H9 (cell line): ENCODE results near the gene GAK. TPM values are rescaled to one million over a fixed set of nuclear protein-coding genes. Genes with fewer than 3 reads are reported as not detected.

ENCODE experiments used
- DNase-seq: peaks from one replicate; pipeline ENCODE4 v3.0.0-alpha.2; 2017
- H2AFZ ChIP-seq: one replicate; pipeline ENCODE4 v1.6.1; 2013; ENCODE audit warnings: mild to moderate bottlenecking, low read length, control low read depth, moderate library complexity
- H2AK5ac ChIP-seq: 2 replicates; pipeline ENCODE4 v1.6.1; 2013; ENCODE audit warnings: low read length, control low read depth, mixed read lengths; ENCODE audit not compliant: insufficient read length
- H2BK120ac ChIP-seq: one replicate; pipeline ENCODE4 v1.6.1; 2013; ENCODE audit warnings: low read depth, mild to moderate bottlenecking, low read length, control low read depth, inconsistent platforms; ENCODE audit not compliant: poor library complexity, severe bottlenecking
- H2BK12ac ChIP-seq: 2 replicates; pipeline ENCODE4 v1.6.1; 2013; ENCODE audit warnings: low read length, control low read depth, mixed read lengths, low read depth; ENCODE audit not compliant: insufficient read length
- H2BK15ac ChIP-seq: 2 replicates; pipeline ENCODE4 v1.6.1; 2013; ENCODE audit warnings: low read depth, low read length, control low read depth
- H2BK20ac ChIP-seq: one replicate; pipeline ENCODE4 v1.6.1; 2013; ENCODE audit warnings: low read depth, mild to moderate bottlenecking, low read length, control low read depth, inconsistent platforms; ENCODE audit not compliant: poor library complexity, severe bottlenecking
- H2BK5ac ChIP-seq: 2 replicates; pipeline ENCODE4 v1.6.1; 2013; ENCODE audit warnings: low read length, control low read depth, mixed read lengths; ENCODE audit not compliant: insufficient read length
- H3K14ac ChIP-seq: 2 replicates; pipeline ENCODE4 v1.6.1; 2013; ENCODE audit warnings: low read length, control low read depth; ENCODE audit not compliant: insufficient read depth
- H3K18ac ChIP-seq: 2 replicates; pipeline ENCODE4 v1.6.1; 2013; ENCODE audit warnings: low read depth, mild to moderate bottlenecking, mixed read lengths, low read length, control low read depth; ENCODE audit not compliant: insufficient read length
- H3K23ac ChIP-seq: 2 replicates; pipeline ENCODE4 v1.6.1; 2013; ENCODE audit warnings: low read length, control low read depth, mixed read lengths, low read depth; ENCODE audit not compliant: insufficient read length
- H3K23me2 ChIP-seq: 2 replicates; pipeline ENCODE4 v1.6.1; 2013; ENCODE audit warnings: low read depth, mild to moderate bottlenecking, mixed read lengths, low read length, control low read depth; ENCODE audit not compliant: insufficient read length, poor library complexity, severe bottlenecking
- H3K27ac ChIP-seq: 2 replicates; pipeline ENCODE4 v1.5.1; 2013; ENCODE audit warnings: low read length, control low read depth, mixed read lengths, low read depth; ENCODE audit not compliant: insufficient read length
- H3K27me3 ChIP-seq: 2 replicates; pipeline ENCODE4 v1.6.1; 2013; ENCODE audit warnings: low read length, control low read depth, inconsistent platforms; ENCODE audit not compliant: insufficient read depth
- H3K4ac ChIP-seq: 2 replicates; pipeline ENCODE4 v1.6.1; 2013; ENCODE audit warnings: low read depth, mild to moderate bottlenecking, control low read depth, inconsistent platforms, low read length, moderate library complexity
- H3K4me1 ChIP-seq: 2 replicates; pipeline ENCODE4 v1.6.1; 2013; ENCODE audit warnings: low read length, control low read depth, inconsistent platforms; ENCODE audit not compliant: insufficient read depth
- H3K4me2 ChIP-seq: 2 replicates; pipeline ENCODE4 v1.6.1; 2013; ENCODE audit warnings: low read length, control low read depth, mixed read lengths; ENCODE audit not compliant: insufficient read length, insufficient read depth
- H3K56ac ChIP-seq: 2 replicates; pipeline ENCODE4 v1.6.1; 2013; ENCODE audit warnings: low read depth, mild to moderate bottlenecking, mixed read lengths, low read length, control low read depth; ENCODE audit not compliant: insufficient read length
- H3K79me1 ChIP-seq: 2 replicates; pipeline ENCODE4 v1.6.1; 2013; ENCODE audit warnings: low read depth, mild to moderate bottlenecking, moderate library complexity, low read length, control low read depth, inconsistent platforms; ENCODE audit not compliant: insufficient read depth, poor library complexity, severe bottlenecking
- H3K79me2 ChIP-seq: 2 replicates; pipeline ENCODE4 v1.6.1; 2013; ENCODE audit warnings: low read length, control low read depth, inconsistent platforms; ENCODE audit not compliant: insufficient read depth
- H3K9ac ChIP-seq: 2 replicates; pipeline ENCODE4 v1.6.1; 2013; ENCODE audit warnings: low read length, control low read depth, mixed read lengths; ENCODE audit not compliant: insufficient read length; ENCODE audit errors: extremely low read depth
- H3K9me3 ChIP-seq: one replicate; pipeline ENCODE4 v1.6.1; 2013; ENCODE audit warnings: low read depth, low read length, inconsistent platforms; ENCODE audit not compliant: control insufficient read depth
- H3T11ph ChIP-seq: one replicate; pipeline ENCODE4 v1.6.1; 2013; ENCODE audit warnings: mild to moderate bottlenecking, low read length, control low read depth, inconsistent platforms
- H4K20me1 ChIP-seq: one replicate; pipeline ENCODE4 v1.6.1; 2013; ENCODE audit not compliant: control insufficient read depth, insufficient read length, insufficient read depth
- H4K5ac ChIP-seq: 2 replicates; pipeline ENCODE4 v1.6.1; 2013; ENCODE audit warnings: low read depth, mild to moderate bottlenecking, mixed read lengths, low read length, control low read depth; ENCODE audit not compliant: insufficient read length
- H4K8ac ChIP-seq: replicated peaks from 2 replicates; pipeline ENCODE4 v1.6.1; 2013; ENCODE audit warnings: low read length, control low read depth, mixed read lengths, low read depth; ENCODE audit not compliant: insufficient read length
- H4K91ac ChIP-seq: 2 replicates; pipeline ENCODE4 v1.6.1; 2013; ENCODE audit warnings: low read depth, mild to moderate bottlenecking, moderate library complexity, mixed read lengths, low read length, control low read depth; ENCODE audit not compliant: insufficient read length
- H3K27ac Mint-ChIP-seq, 3 experiments: 2 replicates in 2 of 3; 3 replicates in 1 of 3; pipeline ENCODE4 v1.8.0; 2020 to 2021; ENCODE audit warnings: mixed read lengths in 3 of 3, mild to moderate bottlenecking in 1 of 3, moderate library complexity in 1 of 3
- H3K27me3 Mint-ChIP-seq: 2 replicates; pipeline ENCODE4 v1.8.0; 2021; ENCODE audit warnings: low read depth, mild to moderate bottlenecking, moderate library complexity, mixed read lengths
- H3K36me3 Mint-ChIP-seq, 3 experiments: 2 replicates in 2 of 3; 3 replicates in 1 of 3; pipeline ENCODE4 v1.8.0; 2020 to 2021; ENCODE audit warnings: low read depth in 3 of 3, mixed read lengths in 3 of 3; ENCODE audit not compliant: insufficient read depth in 1 of 3
- H3K4me1 Mint-ChIP-seq, 2 experiments: 2 replicates each; pipeline ENCODE4 v1.8.0; 2020; ENCODE audit warnings: mixed read lengths in 2 of 2
- H3K4me3 Mint-ChIP-seq, 2 experiments: 2 replicates in 1 of 2; 3 replicates in 1 of 2; pipeline ENCODE4 v1.8.0; 2020 to 2021; ENCODE audit warnings: mild to moderate bottlenecking in 2 of 2, mixed read lengths in 2 of 2, moderate library complexity in 1 of 2
- H3K9me3 Mint-ChIP-seq, 2 experiments: 2 replicates in 1 of 2; 3 replicates in 1 of 2; pipeline ENCODE4 v1.8.0; 2020; ENCODE audit warnings: mild to moderate bottlenecking in 2 of 2, mixed read lengths in 2 of 2, moderate library complexity in 1 of 2
- WGBS: extraction: QIAGEN DNeasy Blood & Tissue Kit; methylation state at CpG from one replicate; pipeline ENCODE4 v1.1.7; 2013; ENCODE audit warnings: missing lambda C conversion rate, low lambda C conversion rate, mixed read lengths; ENCODE audit not compliant: insufficient read length; ENCODE audit errors: extremely low coverage; 5-methylcytosine and 5-hydroxymethylcytosine counted together
- total RNA-seq: library from RNA; stranded (reverse); gene quantifications from 2 replicates; pipeline ENCODE4 v1.2.1, GENCODE V29; 2021
- TF ChIP-seq, protein P1 (sequence below): fragments of 200-600 bp; sonication (generic); conservative IDR thresholded peaks from 3 replicates; pipeline ENCODE4 v1.8.0; 2021; ENCODE audit warnings: antibody characterized with exemption, mild to moderate bottlenecking

The GAK gene
- total RNA-seq, 1 experiment from 2014 or later, result 80.7 TPM

DNA sequence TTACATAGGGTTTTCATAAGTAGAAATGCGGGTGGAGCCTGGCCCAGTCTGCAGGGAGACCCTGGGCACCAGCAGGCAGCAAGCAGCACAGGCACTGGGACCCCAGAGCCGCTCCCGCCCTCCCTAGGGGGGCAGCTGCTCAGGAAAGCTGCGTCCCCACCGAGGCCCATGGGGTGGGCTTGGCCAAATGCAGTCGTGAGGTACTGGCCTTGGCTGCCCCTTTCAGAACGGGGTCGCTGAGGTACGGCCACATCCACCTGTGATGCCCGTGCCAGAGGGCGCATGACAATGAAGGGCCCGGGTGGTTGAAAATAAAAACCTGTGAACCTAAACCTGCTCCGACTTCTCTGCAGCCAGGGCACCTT is 16.8 kb upstream of the GAK start:
- Histone ChIP-seq H3K9ac (no peak overlapping the region), H2AK5ac (no peak overlapping the region), H3K4ac (no peak overlapping the region), H4K8ac (no peak overlapping the region), H3K79me2 (no peaks in the 10 kb centered on the region), H3K9me3 (no peaks in the 10 kb centered on the region), H2BK20ac (no peak overlapping the region), H3K4me2 (no peak overlapping the region), H3T11ph (no peak overlapping the region), H2BK120ac (no peak overlapping the region), H2BK15ac (no peak overlapping the region), H3K56ac (no peak overlapping the region), H2BK5ac (no peak overlapping the region), H4K5ac (no peak overlapping the region), H3K79me1 (no peaks in the 10 kb centered on the region), H3K27me3 (no peaks in the 10 kb centered on the region), H3K4me1 (no peaks in the 10 kb centered on the region; the same call in 1 of the 2 replicates), H4K20me1 (no peaks in the 10 kb centered on the region), H4K91ac (no peak overlapping the region), H3K23me2 (no peaks in the 10 kb centered on the region), H3K18ac (no peak overlapping the region), H3K23ac (no peak overlapping the region), H2BK12ac (no peak overlapping the region), H3K14ac (no peak overlapping the region), H2AFZ (no peak overlapping the region), H3K27ac (no peak overlapping the region)
- Mint-ChIP-seq H3K9me3 (no peaks in the 10 kb centered on the region), H3K4me3 (no peak overlapping the region), H3K27ac (no peak overlapping the region; a peak in 1 of 7 replicates), H3K27me3 (peaks cover 11% of the 10 kb centered on the region), H3K4me1 (peaks cover 13 to 21% of the 10 kb centered on the region in 2 experiments), H3K36me3 (no peaks in the 10 kb centered on the region; a peak in 1 of 7 replicates)
- TF ChIP-seq, protein P1, sequence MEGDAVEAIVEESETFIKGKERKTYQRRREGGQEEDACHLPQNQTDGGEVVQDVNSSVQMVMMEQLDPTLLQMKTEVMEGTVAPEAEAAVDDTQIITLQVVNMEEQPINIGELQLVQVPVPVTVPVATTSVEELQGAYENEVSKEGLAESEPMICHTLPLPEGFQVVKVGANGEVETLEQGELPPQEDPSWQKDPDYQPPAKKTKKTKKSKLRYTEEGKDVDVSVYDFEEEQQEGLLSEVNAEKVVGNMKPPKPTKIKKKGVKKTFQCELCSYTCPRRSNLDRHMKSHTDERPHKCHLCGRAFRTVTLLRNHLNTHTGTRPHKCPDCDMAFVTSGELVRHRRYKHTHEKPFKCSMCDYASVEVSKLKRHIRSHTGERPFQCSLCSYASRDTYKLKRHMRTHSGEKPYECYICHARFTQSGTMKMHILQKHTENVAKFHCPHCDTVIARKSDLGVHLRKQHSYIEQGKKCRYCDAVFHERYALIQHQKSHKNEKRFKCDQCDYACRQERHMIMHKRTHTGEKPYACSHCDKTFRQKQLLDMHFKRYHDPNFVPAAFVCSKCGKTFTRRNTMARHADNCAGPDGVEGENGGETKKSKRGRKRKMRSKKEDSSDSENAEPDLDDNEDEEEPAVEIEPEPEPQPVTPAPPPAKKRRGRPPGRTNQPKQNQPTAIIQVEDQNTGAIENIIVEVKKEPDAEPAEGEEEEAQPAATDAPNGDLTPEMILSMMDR, result no peak
- DNase-seq, result no peak
- WGBS, result no CpG with 5 or more reads among the region's 13 CpGs
